ENCODE measurements around the gene SYNC. TPM values are rescaled to one million over a fixed set of nuclear protein-coding genes. Genes with fewer than 3 reads are reported as not detected.
A peak's percentile ranks its signal among the peaks of the same experiment; 100 is the strongest.

SYNC gene
- total RNA-seq, 1 donor from 2014 or later = 10.3 TPM

DNA sequence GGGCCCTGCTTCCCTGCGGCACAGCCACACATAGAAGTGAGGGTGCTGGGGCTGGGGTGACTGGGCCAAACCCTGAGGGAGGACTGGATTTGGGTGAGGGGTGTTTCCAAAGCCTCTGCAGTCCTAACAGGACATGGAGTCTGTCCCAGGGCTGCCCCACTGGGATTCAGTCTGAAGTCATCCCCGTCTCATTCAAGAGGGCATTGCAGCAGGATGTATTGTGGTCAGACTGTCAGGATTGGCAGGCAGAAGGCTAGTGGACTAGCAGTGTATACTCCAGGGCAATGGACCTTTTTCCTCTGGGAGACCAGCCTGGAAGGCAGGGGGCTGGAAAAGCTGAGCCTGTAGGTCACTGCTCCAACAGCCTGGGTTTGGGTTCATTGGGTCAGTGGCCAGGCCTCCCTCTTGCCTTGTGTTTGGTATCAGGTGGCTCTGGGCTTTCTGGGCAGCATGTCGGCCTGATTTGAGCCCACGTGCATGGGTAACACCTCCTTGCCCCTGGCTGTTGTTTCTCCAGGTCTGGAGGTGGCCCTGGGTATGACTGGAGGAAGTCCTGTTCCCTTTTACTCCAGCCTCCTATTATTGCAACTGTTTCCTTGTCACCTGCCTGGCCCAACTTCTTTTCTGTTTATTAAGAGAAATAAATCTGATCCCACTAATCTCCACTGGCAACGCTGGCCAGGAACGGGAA is 41.0 kb upstream of the SYNC start:
- TF ChIP-seq, protein P1, sequence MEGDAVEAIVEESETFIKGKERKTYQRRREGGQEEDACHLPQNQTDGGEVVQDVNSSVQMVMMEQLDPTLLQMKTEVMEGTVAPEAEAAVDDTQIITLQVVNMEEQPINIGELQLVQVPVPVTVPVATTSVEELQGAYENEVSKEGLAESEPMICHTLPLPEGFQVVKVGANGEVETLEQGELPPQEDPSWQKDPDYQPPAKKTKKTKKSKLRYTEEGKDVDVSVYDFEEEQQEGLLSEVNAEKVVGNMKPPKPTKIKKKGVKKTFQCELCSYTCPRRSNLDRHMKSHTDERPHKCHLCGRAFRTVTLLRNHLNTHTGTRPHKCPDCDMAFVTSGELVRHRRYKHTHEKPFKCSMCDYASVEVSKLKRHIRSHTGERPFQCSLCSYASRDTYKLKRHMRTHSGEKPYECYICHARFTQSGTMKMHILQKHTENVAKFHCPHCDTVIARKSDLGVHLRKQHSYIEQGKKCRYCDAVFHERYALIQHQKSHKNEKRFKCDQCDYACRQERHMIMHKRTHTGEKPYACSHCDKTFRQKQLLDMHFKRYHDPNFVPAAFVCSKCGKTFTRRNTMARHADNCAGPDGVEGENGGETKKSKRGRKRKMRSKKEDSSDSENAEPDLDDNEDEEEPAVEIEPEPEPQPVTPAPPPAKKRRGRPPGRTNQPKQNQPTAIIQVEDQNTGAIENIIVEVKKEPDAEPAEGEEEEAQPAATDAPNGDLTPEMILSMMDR (conservative IDR thresholded peaks at IDR 0.05; ENCODE audit: low read depth, low read length) = no peak
- H3K4me3 ChIP-seq (ENCODE audit: low read depth, low read length) = peak overlapping the region; percentile 92
- no peak for DNase-seq (ENCODE audit: low read depth)

DNA sequence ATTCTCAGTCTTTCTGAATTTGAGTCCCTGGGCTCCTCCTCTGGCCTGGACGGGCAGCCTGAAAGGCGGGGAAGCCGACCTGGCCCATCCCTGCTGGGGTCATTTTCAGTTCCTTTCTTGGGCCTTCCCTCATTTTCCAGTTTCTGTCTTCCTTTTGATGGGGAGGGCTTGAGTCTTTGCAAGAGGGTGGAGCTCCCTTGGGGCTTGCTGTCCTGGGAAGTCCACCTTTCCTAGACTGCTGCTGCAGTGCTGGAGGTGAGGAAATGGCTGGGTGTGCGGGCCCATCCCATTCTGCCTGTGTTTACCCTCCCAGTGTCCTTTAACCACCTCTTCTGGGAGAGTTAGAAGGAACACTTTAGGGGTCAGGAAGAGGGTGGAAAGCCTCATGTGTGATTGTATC is 40.4 kb upstream of the SYNC start:
- TF ChIP-seq, protein P1 (conservative IDR thresholded peaks at IDR 0.05; ENCODE audit: low read depth, low read length) = no peak
- no peak for DNase-seq (ENCODE audit: low read depth)
- peak overlapping the region; percentile 92 for H3K4me3 ChIP-seq (ENCODE audit: low read depth, low read length)

DNA sequence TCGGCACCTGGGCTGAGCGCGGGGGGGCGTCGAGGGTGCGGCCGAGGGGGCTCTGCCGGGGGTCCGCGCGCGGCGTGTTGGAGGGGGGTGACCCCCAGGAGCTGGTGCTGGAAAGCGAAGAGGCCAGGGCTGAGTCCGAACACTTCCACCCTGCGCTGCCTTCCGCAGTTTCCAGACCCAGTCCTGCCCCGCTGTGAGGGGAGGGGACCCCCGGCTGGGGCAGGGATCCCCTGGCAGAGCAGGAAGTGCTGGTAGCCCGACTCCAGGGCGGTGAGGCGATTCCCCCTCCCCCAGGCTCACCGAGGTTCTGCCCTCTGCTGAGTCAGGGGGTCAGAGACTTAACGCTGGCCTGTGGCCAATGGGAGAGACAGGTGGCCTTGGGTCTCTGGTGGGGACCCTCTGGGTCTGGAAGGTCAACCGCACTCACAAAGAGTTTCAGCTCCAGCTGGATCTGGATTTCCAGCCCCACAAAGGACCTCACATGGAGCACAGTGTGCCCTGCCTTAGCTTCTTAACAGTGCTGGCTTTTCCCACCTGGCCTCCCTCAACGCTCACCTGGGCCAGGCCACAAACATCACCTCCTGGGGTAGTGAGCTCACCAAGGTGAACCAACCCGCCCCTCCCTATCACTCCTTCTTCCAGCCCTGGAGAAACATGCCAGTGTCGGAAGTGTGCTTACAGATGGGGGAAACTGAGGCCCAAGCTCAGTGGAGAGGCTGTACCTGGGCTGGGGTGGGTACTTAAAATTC is 39.8 kb upstream of the SYNC start:
- no peak for DNase-seq (ENCODE audit: low read depth)
- TF ChIP-seq, protein P1 (conservative IDR thresholded peaks at IDR 0.05; ENCODE audit: low read depth, low read length) = no peak
- peak overlapping the region; percentile 92 for H3K4me3 ChIP-seq (ENCODE audit: low read depth, low read length)

DNA sequence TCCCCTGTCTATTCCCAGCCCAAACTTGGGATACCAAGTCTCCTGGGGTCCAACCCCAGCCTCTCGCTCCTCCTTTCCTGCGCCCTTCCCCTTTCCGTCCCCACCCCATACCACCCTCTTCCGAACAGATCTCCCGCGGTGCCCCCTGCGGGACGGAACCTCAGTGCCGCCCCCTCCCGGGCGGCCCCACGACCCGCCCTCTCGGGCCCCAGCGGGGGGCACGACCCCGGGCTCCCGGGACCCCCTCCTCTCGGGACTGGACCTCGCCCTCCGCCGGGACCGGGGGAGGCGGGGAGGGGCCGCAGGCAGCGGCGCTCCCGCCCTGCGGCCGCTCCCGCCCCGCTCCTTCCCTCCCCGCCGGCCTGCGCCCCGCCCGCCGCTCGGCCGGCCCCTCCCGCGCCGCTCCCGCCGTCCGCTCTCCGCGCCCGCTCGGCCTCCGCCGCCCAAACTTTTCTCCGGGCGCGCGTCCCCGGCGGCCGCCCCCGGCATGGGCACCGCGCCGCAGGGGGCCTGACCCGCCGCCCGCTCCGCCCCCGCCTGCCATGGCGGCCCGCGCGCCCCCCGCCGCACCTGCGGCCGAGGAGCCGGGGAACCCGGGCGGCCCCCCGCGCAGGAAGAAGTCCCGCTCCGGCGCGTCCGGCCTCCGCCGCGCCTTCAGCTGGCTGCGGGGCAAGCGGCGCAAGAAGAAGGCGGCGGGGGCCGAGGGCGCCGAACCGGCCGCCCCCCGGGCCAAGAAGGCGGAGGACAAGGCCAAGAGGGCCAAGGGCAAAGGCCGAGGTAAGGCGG is 39.0 kb upstream of the SYNC start:
- H3K4me3 ChIP-seq (ENCODE audit: low read depth, low read length) = peak overlapping the region; percentile 92
- TF ChIP-seq, protein P1 (conservative IDR thresholded peaks at IDR 0.05; ENCODE audit: low read depth, low read length) = peak; percentile 48
- DNase-seq (ENCODE audit: low read depth) = no peak

DNA sequence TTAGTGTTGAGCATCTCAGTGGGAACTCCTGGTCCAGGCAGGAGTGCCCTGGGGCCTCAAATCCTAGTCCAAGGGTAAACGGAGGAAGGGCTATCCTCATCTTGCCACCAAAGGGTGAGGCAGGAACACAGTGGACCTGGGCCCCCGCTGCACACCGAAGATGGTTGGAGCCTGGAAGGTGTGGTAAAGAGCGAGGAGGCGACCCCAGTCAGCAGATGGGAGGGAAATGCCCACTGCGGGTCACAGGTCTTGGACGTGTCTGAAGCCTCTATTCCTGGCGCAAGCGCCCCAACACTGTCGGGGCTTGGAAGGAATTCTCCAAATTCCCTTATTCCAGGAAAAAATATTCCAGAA is 38.5 kb upstream of the SYNC start:
- TF ChIP-seq, protein P1 (conservative IDR thresholded peaks at IDR 0.05; ENCODE audit: low read depth, low read length) = no peak
- H3K4me3 ChIP-seq (ENCODE audit: low read depth, low read length) = peak overlapping the region; percentile 92
- DNase-seq (ENCODE audit: low read depth) = no peak

DNA sequence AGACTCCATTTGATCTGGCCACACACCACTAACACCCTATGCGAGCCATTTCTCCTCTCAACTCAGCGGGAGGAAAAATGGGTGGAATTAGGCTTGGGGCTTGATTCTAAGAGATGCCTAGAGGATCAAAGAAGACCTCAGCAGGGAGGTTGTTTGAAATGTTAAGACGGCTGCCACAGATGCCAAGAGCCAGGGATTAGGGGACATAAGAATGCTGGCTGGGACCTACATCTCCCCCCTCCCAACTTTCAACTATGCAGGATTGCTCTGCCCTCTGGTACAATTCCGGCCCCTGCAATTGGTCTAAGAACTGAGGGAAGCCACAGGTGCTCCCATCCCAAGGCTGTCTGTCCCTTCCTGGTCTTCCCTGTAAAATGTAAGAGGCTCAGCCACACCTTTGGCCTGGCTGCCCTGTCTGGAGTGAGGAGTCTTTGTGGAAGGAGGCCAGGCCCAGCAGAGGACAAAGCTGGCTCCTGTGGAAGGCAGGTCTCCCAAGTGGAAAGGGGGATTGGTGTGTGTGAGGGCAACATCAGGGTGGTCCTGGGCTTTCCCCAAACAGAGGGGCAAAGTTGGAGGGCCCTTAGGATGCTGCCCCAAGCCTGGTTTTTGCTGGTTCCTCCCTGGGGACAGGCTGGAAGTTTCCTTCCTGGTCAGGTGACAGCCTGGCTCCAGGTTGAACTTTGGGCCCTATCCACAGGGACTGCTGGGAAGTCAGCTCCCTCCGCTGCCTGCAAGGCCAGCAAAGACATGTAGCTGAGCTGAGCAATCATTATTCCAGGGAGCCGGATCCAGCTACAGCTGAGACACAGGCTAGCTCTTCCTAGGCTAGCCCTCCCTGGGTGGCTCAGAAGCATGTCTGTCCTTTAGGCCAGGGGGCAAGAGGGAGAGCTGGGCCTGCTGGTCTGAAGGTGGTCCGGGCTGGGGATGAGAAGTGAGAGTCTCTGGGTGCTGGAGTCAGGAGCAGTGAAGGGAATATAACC is 34.5 kb upstream of the SYNC start:
- DNase-seq (ENCODE audit: low read depth) = no peak

More for the DNA sequence above, 34.5 kb upstream of the SYNC start:
- TF ChIP-seq, protein P1 (conservative IDR thresholded peaks at IDR 0.05; ENCODE audit: low read depth, low read length) = no peak
- H3K4me3 ChIP-seq (ENCODE audit: low read depth, low read length) = no peak overlapping the region

All from epithelial cell of proximal tubule (primary cell).